HL-60 (cell line): ENCODE data around the gene DNAJB5.
"Not testable (repeated sequence)": the region's sequence is repeated elsewhere in the genome, so short reads cannot be mapped to it uniquely, and the experiment has no call there.

Experiments used
- POLR2AphosphoS5 ChIP-seq: IDR thresholded peaks from 2 replicates; pipeline ENCODE4 v1.6.1; 2012; ENCODE audit warnings: low read depth
- TF ChIP-seq, protein P1 (sequence below): IDR thresholded peaks from one replicate; pipeline ENCODE4 v1.5.1; 2011; ENCODE audit warnings: low read length, control low read depth, inconsistent platforms; ENCODE audit not compliant: insufficient read depth
- TF ChIP-seq, protein P2 (sequence below): IDR thresholded peaks from 2 replicates; pipeline ENCODE4 v1.6.1; 2012; ENCODE audit warnings: low read depth; ENCODE audit not compliant: insufficient replicate concordance

DNA sequence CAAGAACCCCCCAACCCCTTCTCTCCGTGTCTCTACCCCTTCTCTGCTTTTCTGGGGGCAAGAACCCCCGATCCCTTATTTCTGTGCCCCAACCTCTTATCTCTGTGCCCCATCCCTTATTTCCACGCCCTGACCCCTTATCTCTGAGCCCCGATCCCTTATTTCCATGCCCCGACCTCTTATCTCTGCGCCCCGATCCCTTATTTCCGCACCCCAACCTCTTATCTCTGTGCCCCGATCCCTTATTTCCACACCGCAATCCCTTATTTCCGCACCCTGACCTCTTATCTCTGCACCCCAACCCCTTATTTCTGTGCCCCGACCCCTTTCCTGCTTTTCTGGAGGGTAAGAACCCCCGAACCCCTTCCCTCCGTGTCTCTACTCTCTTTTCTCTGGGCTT lies 14.8 kb downstream of the DNAJB5 start:
- TF ChIP-seq, protein P1, sequence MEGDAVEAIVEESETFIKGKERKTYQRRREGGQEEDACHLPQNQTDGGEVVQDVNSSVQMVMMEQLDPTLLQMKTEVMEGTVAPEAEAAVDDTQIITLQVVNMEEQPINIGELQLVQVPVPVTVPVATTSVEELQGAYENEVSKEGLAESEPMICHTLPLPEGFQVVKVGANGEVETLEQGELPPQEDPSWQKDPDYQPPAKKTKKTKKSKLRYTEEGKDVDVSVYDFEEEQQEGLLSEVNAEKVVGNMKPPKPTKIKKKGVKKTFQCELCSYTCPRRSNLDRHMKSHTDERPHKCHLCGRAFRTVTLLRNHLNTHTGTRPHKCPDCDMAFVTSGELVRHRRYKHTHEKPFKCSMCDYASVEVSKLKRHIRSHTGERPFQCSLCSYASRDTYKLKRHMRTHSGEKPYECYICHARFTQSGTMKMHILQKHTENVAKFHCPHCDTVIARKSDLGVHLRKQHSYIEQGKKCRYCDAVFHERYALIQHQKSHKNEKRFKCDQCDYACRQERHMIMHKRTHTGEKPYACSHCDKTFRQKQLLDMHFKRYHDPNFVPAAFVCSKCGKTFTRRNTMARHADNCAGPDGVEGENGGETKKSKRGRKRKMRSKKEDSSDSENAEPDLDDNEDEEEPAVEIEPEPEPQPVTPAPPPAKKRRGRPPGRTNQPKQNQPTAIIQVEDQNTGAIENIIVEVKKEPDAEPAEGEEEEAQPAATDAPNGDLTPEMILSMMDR = not testable (repeated sequence)
- not testable (repeated sequence) for TF ChIP-seq POLR2AphosphoS5
- TF ChIP-seq, protein P2, sequence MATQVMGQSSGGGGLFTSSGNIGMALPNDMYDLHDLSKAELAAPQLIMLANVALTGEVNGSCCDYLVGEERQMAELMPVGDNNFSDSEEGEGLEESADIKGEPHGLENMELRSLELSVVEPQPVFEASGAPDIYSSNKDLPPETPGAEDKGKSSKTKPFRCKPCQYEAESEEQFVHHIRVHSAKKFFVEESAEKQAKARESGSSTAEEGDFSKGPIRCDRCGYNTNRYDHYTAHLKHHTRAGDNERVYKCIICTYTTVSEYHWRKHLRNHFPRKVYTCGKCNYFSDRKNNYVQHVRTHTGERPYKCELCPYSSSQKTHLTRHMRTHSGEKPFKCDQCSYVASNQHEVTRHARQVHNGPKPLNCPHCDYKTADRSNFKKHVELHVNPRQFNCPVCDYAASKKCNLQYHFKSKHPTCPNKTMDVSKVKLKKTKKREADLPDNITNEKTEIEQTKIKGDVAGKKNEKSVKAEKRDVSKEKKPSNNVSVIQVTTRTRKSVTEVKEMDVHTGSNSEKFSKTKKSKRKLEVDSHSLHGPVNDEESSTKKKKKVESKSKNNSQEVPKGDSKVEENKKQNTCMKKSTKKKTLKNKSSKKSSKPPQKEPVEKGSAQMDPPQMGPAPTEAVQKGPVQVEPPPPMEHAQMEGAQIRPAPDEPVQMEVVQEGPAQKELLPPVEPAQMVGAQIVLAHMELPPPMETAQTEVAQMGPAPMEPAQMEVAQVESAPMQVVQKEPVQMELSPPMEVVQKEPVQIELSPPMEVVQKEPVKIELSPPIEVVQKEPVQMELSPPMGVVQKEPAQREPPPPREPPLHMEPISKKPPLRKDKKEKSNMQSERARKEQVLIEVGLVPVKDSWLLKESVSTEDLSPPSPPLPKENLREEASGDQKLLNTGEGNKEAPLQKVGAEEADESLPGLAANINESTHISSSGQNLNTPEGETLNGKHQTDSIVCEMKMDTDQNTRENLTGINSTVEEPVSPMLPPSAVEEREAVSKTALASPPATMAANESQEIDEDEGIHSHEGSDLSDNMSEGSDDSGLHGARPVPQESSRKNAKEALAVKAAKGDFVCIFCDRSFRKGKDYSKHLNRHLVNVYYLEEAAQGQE = not testable (repeated sequence)
